Activated CD8-positive, alpha-beta memory T cell treated with anti-CD3 and anti-CD28 coated beads, Interleukin-2, amount 10 ng/mL, durations not matched to agents 7 days and 5 days (primary cell): Measurements from ENCODE around the gene ARID4B. TPM values are rescaled to one million over a fixed set of nuclear protein-coding genes. Genes with fewer than 3 reads are reported as not detected.
"Not testable (repeated sequence)": the region's sequence is repeated elsewhere in the genome, so short reads cannot be mapped to it uniquely, and the experiment has no call there.

Experiments
- ATAC-seq: fragments of 150-1000 bp; cut with Tn5 transposase; one replicate; pipeline ENCODE4 v1.10.0; 2021; ENCODE audit warnings: moderate library complexity
- CTCF ChIA-PET: fragments of 350-600 bp; sonication (Branson Sonifier 250); formaldehyde crosslinking; loops from one replicate; lab custom pipeline; 2021; ENCODE audit warnings: antibody characterized with exemption; lab: Charles Lee
- DNase-seq: peaks from one replicate; pipeline ENCODE4 v3.0.0-alpha.2; 2020
- H3K27ac Mint-ChIP-seq: one replicate; pipeline ENCODE4 v1.8.0; 2021; ENCODE audit warnings: mild to moderate bottlenecking, mixed read lengths
- H3K27me3 Mint-ChIP-seq: one replicate; pipeline ENCODE4 v1.8.0; 2021; ENCODE audit warnings: mixed read lengths
- H3K36me3 Mint-ChIP-seq: one replicate; pipeline ENCODE4 v1.8.0; 2021; ENCODE audit warnings: mild to moderate bottlenecking, mixed read lengths
- H3K4me1 Mint-ChIP-seq: one replicate; pipeline ENCODE4 v1.8.0; 2021; ENCODE audit warnings: mixed read lengths
- H3K4me3 Mint-ChIP-seq: one replicate; pipeline ENCODE4 v1.8.0; 2021; ENCODE audit warnings: mild to moderate bottlenecking, moderate library complexity, mixed read lengths
- H3K9me3 Mint-ChIP-seq: one replicate; pipeline ENCODE4 v1.8.0; 2022; ENCODE audit warnings: low read depth, mixed read lengths
- total RNA-seq, 2 experiments: library from RNA; stranded (reverse); gene quantifications; one replicate each; pipeline ENCODE4 v1.2.3, GENCODE V29; 2021

ARID4B gene
- total RNA-seq, 2 experiments from 2014 or later, result 43.3 to 61.0 TPM

DNA sequence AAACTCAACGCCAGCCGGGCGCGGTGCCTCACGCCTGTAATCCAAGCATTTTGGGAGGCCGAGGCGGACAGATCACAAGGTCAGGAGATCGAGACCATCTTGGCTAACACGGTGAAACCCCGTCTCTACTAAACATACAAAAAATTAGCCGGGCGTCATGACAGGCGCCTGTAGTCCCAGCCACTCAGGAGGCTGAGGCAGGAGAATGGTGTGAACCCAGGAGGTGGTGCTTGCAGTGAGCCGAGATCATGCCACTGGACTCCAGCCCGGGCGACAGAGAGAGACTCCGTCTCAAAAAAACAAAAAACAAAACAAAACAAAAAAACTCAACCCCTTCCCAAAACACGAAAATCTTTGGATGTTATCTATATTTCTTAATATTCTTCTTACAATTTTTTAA, 58.0 kb downstream of the ARID4B start:
- not testable (repeated sequence) for H3K27ac Mint-ChIP-seq, H3K27me3 Mint-ChIP-seq, H3K4me3 Mint-ChIP-seq, ATAC-seq, H3K36me3 Mint-ChIP-seq, DNase-seq, H3K9me3 Mint-ChIP-seq
- H3K4me1 Mint-ChIP-seq, result peaks cover 28% of the 10 kb centered on the region
- CTCF ChIA-PET, result interaction anchor here (3.4 kb wide), 1 partner anchor 11 kb away, joined by 9 read pairs; no protein-coding TSS in a partner anchor

DNA sequence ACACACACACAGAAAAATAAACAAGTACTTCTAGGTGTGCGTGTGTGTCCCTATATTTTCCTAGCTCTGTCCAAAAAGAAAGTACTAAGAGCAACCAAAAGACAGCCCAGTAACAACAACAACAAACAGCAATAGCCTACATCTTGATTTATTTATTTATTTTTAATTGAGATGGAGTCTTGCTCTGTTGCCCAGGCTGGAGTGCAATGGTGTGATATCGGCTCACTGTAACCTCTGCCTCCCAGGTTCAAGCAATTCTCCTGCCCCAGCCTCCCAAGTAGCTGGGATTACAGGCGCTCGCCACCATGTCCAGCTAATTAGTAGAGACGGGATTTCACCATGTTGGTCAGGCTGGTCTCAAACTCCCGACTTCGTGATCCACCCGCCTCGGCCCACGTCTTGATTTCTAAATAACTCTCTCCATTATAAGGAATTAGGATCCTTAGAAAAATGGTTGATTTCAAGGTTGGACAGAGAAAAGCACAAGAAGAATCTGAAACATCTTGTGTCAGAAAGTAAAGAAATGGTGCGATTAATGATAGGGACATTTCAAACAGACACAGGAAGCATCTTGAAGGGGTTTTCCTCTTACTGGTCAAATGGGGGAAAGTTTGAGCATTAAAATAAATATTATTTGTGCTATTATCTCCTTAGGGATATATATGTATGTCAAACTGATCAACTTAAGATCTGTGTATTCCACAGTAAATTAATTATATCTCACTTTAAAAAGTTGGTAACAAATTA, 59.4 kb downstream of the ARID4B start:
- Mint-ChIP-seq H3K27ac (no peak overlapping the region), H3K9me3 (no peaks in the 10 kb centered on the region), H3K27me3 (no peaks in the 10 kb centered on the region), H3K4me1 (peaks cover 31% of the 10 kb centered on the region), H3K4me3 (no peak overlapping the region), H3K36me3 (peaks cover 8% of the 10 kb centered on the region)
- DNase-seq (no peak), ATAC-seq (no peak)
- CTCF ChIA-PET, result interaction anchor here (3.4 kb wide), 1 partner anchor 9 kb away, joined by 9 read pairs; no protein-coding TSS in a partner anchor

DNA sequence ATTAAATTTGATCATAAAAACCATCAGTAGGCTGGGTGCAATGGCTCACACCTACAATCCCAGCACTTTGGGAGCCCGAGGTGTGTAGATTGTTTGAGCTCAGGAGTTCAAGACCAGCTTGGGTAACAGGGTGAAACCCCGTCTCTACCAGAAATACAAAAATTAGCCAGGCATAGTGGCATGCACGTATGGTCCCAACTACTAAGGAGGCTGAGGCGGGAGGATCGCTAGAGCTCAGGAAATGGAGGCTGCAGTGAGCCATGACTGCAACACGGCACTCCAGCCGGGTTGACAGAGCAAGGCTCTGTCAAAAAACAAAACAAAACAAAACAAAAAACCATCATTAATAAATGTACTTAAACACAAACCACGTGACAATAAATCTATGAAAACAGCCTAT, 61.0 kb downstream of the ARID4B start:
- H3K27me3 Mint-ChIP-seq, result no peaks in the 10 kb centered on the region
- H3K9me3 Mint-ChIP-seq, result no peaks in the 10 kb centered on the region
- ATAC-seq, result no peak
- DNase-seq, result no peak
- CTCF ChIA-PET, result interaction anchor here (3.4 kb wide), 1 partner anchor 8 kb away, joined by 9 read pairs; no protein-coding TSS in a partner anchor
- H3K27ac Mint-ChIP-seq, result no peak overlapping the region
- peaks cover 8% of the 10 kb centered on the region for H3K36me3 Mint-ChIP-seq
- H3K4me1 Mint-ChIP-seq, result peaks cover 28% of the 10 kb centered on the region
- H3K4me3 Mint-ChIP-seq, result no peak overlapping the region

- Mint-ChIP-seq H3K36me3 (peaks cover 6% of the 10 kb centered on the region), H3K9me3 (no peaks in the 10 kb centered on the region), H3K4me1 (peaks cover 26% of the 10 kb centered on the region), H3K27ac (no peak overlapping the region), H3K4me3 (no peak overlapping the region), H3K27me3 (no peaks in the 10 kb centered on the region)
- DNase-seq (no peak), ATAC-seq (no peak)
- CTCF ChIA-PET, result interaction anchor here (3.4 kb wide), 1 partner anchor 7 kb away, joined by 9 read pairs; no protein-coding TSS in a partner anchor
These were observed 61.7 kb downstream of the ARID4B start for GRCh38 chr1:235266325-235266724.

GRCh38 chr1:235265900-235266299, 62.1 kb downstream of the ARID4B start:
- CTCF ChIA-PET, result no interaction called here
- H3K4me1 Mint-ChIP-seq, result peaks cover 22% of the 10 kb centered on the region

GRCh38 chr1:235264327-235264726, 63.7 kb downstream of the ARID4B start:
- CTCF ChIA-PET, result interaction anchor here (1.4 kb wide), 2 partner anchors 9 to 152 kb away, joined by 3 to 5 read pairs; no protein-coding TSS in a partner anchor
- no peak overlapping the region for H3K4me3 Mint-ChIP-seq

More at GRCh38 chr1:235265900-235266299, 62.1 kb downstream of the ARID4B start:
- DNase-seq (no peak), ATAC-seq (no peak)
- Mint-ChIP-seq H3K36me3 (peaks cover 6% of the 10 kb centered on the region), H3K27me3 (no peaks in the 10 kb centered on the region), H3K27ac (no peak overlapping the region), H3K9me3 (no peaks in the 10 kb centered on the region), H3K4me3 (no peak overlapping the region)

GRCh38 chr1:235262539-235262938, 65.4 kb downstream of the ARID4B start:
- DNase-seq (no peak), ATAC-seq (no peak)
- Mint-ChIP-seq H3K27ac (no peak overlapping the region), H3K9me3 (no peaks in the 10 kb centered on the region), H3K36me3 (peaks cover 9% of the 10 kb centered on the region), H3K4me1 (peaks cover 30% of the 10 kb centered on the region), H3K4me3 (no peak overlapping the region), H3K27me3 (no peaks in the 10 kb centered on the region)
- CTCF ChIA-PET, result interaction anchor here (1.0 kb wide), 1 partner anchor 11 kb away, joined by 3 read pairs; no protein-coding TSS in a partner anchor

More at GRCh38 chr1:235264327-235264726, 63.7 kb downstream of the ARID4B start:
- DNase-seq, result no peak
- no peaks in the 10 kb centered on the region for H3K27me3 Mint-ChIP-seq
- no peaks in the 10 kb centered on the region for H3K9me3 Mint-ChIP-seq
- H3K36me3 Mint-ChIP-seq, result peaks cover 8% of the 10 kb centered on the region
- peaks cover 20% of the 10 kb centered on the region for H3K4me1 Mint-ChIP-seq
- no peak overlapping the region for H3K27ac Mint-ChIP-seq
- no peak for ATAC-seq

DNA sequence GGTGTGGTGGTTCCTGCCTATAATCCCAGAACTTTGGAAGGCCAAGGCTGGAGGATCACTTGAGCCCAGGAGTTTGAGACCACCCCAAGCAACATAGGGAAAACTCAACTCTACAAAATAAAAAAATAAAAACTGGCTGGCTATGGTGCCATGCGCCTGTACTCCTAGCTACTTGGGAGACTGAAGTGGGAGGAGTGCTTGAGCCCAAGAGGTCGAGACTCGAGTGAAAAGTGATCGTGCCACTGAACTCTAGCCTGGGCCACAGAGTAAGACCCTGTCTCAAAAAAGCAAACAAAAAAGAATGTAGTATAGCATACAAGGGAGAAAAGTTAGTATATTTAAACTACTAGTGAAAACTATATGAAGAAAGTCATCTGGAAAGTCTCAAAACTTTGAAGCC, 66.7 kb downstream of the ARID4B start:
- Mint-ChIP-seq H3K27ac (no peak overlapping the region), H3K4me3 (no peak overlapping the region), H3K4me1 (peaks cover 36% of the 10 kb centered on the region), H3K9me3 (no peaks in the 10 kb centered on the region), H3K36me3 (peaks cover 9% of the 10 kb centered on the region), H3K27me3 (no peaks in the 10 kb centered on the region)
- no peak for DNase-seq
- ATAC-seq, result no peak
- CTCF ChIA-PET, result interaction anchor here (0.8 to 1.2 kb wide), 3 partner anchors 14 to 154 kb away, joined by 3 to 5 read pairs (median 3); no protein-coding TSS in a partner anchor

- peaks cover 36% of the 10 kb centered on the region for H3K4me1 Mint-ChIP-seq
- H3K36me3 Mint-ChIP-seq, result peaks cover 12% of the 10 kb centered on the region
- ATAC-seq (peak; percentile 53), DNase-seq (no peak)
- no peaks in the 10 kb centered on the region for H3K9me3 Mint-ChIP-seq
- CTCF ChIA-PET, result interaction anchor here (0.7 to 2.4 kb wide), 9 partner anchors 9 to 208 kb away, joined by 3 to 23 read pairs (median 3); no protein-coding TSS in a partner anchor
- H3K27me3 Mint-ChIP-seq, result no peaks in the 10 kb centered on the region
- H3K4me3 Mint-ChIP-seq, result no peak overlapping the region
- peak overlapping the region; percentile 45 for H3K27ac Mint-ChIP-seq
These were observed 68.7 kb downstream of the ARID4B start for GRCh38 chr1:235259133-235259778.

- not testable (repeated sequence) for H3K9me3 Mint-ChIP-seq, DNase-seq, H3K4me3 Mint-ChIP-seq, H3K27me3 Mint-ChIP-seq, ATAC-seq
- peaks cover 37% of the 10 kb centered on the region for H3K4me1 Mint-ChIP-seq
- CTCF ChIA-PET, result interaction anchor here (1.3 to 2.4 kb wide), 4 partner anchors 16 to 165 kb away, joined by 3 to 23 read pairs (median 6); no protein-coding TSS in a partner anchor
- peaks cover 14% of the 10 kb centered on the region for H3K36me3 Mint-ChIP-seq
- H3K27ac Mint-ChIP-seq, result peak overlapping the region; percentile 11
These were observed 69.9 kb downstream of the ARID4B start for GRCh38 chr1:235258068-235258467.

- ATAC-seq (no peak), DNase-seq (no peak)
- Mint-ChIP-seq H3K9me3 (no peaks in the 10 kb centered on the region), H3K36me3 (peaks cover 18% of the 10 kb centered on the region), H3K27ac (no peak overlapping the region), H3K4me1 (peaks cover 35% of the 10 kb centered on the region), H3K27me3 (no peaks in the 10 kb centered on the region), H3K4me3 (no peak overlapping the region)
- CTCF ChIA-PET, result interaction anchor here (1.0 to 2.2 kb wide), 3 partner anchors 22 to 161 kb away, joined by 3 to 20 read pairs (median 3); no protein-coding TSS in a partner anchor
These were observed 73.3 kb downstream of the ARID4B start for GRCh38 chr1:235254721-235255120.

DNA sequence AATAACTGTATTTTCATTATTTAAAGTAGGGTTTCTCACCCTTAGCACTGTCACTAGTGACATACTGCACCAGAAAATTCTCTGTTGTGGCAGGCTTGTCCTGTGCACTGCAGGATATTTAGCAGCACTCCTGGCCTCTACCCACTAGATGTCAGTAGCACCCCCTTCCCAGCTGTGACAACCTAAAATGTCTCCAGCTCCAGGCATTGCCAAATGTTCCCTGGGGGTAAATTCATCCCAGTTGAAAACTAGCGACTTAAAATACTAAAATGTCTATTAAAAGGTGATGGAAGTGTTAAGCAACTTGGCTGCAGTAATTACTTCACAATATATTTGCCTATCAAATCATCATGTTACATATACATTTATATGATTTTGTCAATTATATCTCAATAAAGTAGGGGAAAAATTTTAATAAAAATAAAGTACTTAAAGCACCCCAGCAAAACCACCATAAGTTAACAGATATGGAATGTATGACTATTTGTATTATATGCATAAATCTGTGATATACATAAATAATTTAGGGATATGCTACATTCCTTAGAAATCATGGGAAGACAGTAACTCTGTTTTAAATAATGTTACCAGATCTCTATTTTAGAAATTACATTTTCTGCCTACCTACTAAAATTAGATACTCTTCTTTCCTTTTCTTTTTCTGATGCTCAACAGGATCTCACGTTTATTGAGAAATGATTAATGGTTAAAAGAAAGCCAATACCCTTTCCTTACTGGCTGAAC, 74.6 kb downstream of the ARID4B start:
- DNase-seq (peak; percentile 72), ATAC-seq (peak; percentile 96)
- no peaks in the 10 kb centered on the region for H3K9me3 Mint-ChIP-seq
- peak overlapping the region; percentile 49 for H3K27ac Mint-ChIP-seq
- no peaks in the 10 kb centered on the region for H3K27me3 Mint-ChIP-seq
- H3K4me1 Mint-ChIP-seq, result peaks cover 24% of the 10 kb centered on the region
- H3K36me3 Mint-ChIP-seq, result peaks cover 13% of the 10 kb centered on the region
- CTCF ChIA-PET, result interaction anchor here (1.0 to 4.3 kb wide), 8 partner anchors 11 to 162 kb away, joined by 3 to 43 read pairs (median 4); partner anchors contain the start of gene TBCE
- no peak overlapping the region for H3K4me3 Mint-ChIP-seq
